Caco-2 (cell line): Measurements from ENCODE around the gene ZNF736. TPM values are rescaled to one million over a fixed set of nuclear protein-coding genes. Genes with fewer than 3 reads are reported as not detected.
"Not testable (repeated sequence)": the region's sequence is repeated elsewhere in the genome, so short reads cannot be mapped to it uniquely, and the experiment has no call there.

ENCODE experiments used
- BruUV-seq: library from RNA; stranded (reverse); fragments of 400-500 nt; replicated peaks from 2 replicates; lab custom pipeline; 2021; lab: Mats Ljungman, UMichigan
- CTCF ChIA-PET: fragments of 300-600 bp; sonication (Branson Sonifier 250); formaldehyde crosslinking; loops from one replicate; lab custom pipeline; 2022; ENCODE audit warnings: antibody characterized with exemption; lab: Charles Lee
- POLR2A ChIA-PET: fragments of 300-600 bp; sonication (Branson Sonifier 250); formaldehyde crosslinking; loops from one replicate; lab custom pipeline; 2022; ENCODE audit warnings: antibody characterized with exemption; lab: Charles Lee
- DNase-seq, 2 experiments: peaks; one replicate each; pipeline versions ENCODE4 v3.0.0 to v3.0.0-alpha.2; 2020 to 2022
- H3K27me3 ChIP-seq: replicated peaks from 2 replicates; pipeline ENCODE4 v1.6.0; 2011; ENCODE audit warnings: low read length; ENCODE audit not compliant: control insufficient read depth, insufficient read depth
- H3K36me3 ChIP-seq: 2 replicates; pipeline ENCODE4 v1.5.1; 2011; ENCODE audit warnings: low read length; ENCODE audit not compliant: control insufficient read depth, insufficient read depth
- H3K4me1 ChIP-seq: fragments of 250-450 bp; sonication (Bioruptor Pico); 2 replicates; pipeline ENCODE4 v1.5.1; 2020; ENCODE audit warnings: mild to moderate bottlenecking
- H3K4me3 ChIP-seq: 2 replicates; pipeline ENCODE4 v1.5.1; 2011; ENCODE audit warnings: low read depth, mild to moderate bottlenecking, control low read depth, low read length
- H3K9me3 ChIP-seq: fragments of 250-450 bp; sonication (Bioruptor Pico); 2 replicates; pipeline ENCODE4 v1.5.1; 2020; ENCODE audit warnings: mild to moderate bottlenecking, moderate library complexity
- H3K27ac Mint-ChIP-seq: one replicate; pipeline ENCODE4 v1.8.0; 2022; ENCODE audit warnings: mixed read lengths; ENCODE audit not compliant: unreplicated experiment
- H3K27me3 Mint-ChIP-seq: one replicate; pipeline ENCODE4 v1.8.0; 2022; ENCODE audit warnings: mixed read lengths; ENCODE audit not compliant: insufficient read depth, unreplicated experiment
- H3K36me3 Mint-ChIP-seq: one replicate; pipeline ENCODE4 v1.8.0; 2022; ENCODE audit warnings: mild to moderate bottlenecking, mixed read lengths; ENCODE audit not compliant: insufficient read depth, unreplicated experiment
- H3K4me1 Mint-ChIP-seq: one replicate; pipeline ENCODE4 v1.8.0; 2022; ENCODE audit warnings: low read depth, mixed read lengths; ENCODE audit not compliant: unreplicated experiment
- H3K4me3 Mint-ChIP-seq: one replicate; pipeline ENCODE4 v1.8.0; 2022; ENCODE audit warnings: mild to moderate bottlenecking, moderate library complexity, mixed read lengths; ENCODE audit not compliant: unreplicated experiment
- H3K9me3 Mint-ChIP-seq: one replicate; pipeline ENCODE4 v1.8.0; 2022; ENCODE audit warnings: mixed read lengths; ENCODE audit not compliant: unreplicated experiment
- intact Hi-C: fragments of 100-400 bp; cut with micrococcal nuclease; formaldehyde crosslinking; loops from one replicate; pipeline ENCODE4 v1.10.0; 2022; ENCODE audit not compliant: unreplicated experiment
- total RNA-seq: library from RNA; stranded (reverse); gene quantifications from 2 replicates; pipeline ENCODE4 v1.2.3, GENCODE V29; 2022
- TF ChIP-seq, protein P1 (sequence below), 2 experiments: fragments of 200-600 bp in 1 of 2; IDR thresholded peaks; 1 replicate in 1 of 2; 2 replicates in 1 of 2; pipeline versions ENCODE4 v1.5.1 to v1.8.0; 2011 to 2022; ENCODE audit warnings: antibody characterized with exemption in 1 of 2, control low read depth in 1 of 2, inconsistent platforms in 1 of 2, low read depth in 1 of 2, low read length in 1 of 2, mild to moderate bottlenecking in 1 of 2, moderate library complexity in 1 of 2; ENCODE audit not compliant: insufficient read depth in 1 of 2, severe bottlenecking in 1 of 2, unreplicated experiment in 1 of 2

The ZNF736 gene
- total RNA-seq, 1 experiment from 2014 or later: 8.8 TPM

DNA sequence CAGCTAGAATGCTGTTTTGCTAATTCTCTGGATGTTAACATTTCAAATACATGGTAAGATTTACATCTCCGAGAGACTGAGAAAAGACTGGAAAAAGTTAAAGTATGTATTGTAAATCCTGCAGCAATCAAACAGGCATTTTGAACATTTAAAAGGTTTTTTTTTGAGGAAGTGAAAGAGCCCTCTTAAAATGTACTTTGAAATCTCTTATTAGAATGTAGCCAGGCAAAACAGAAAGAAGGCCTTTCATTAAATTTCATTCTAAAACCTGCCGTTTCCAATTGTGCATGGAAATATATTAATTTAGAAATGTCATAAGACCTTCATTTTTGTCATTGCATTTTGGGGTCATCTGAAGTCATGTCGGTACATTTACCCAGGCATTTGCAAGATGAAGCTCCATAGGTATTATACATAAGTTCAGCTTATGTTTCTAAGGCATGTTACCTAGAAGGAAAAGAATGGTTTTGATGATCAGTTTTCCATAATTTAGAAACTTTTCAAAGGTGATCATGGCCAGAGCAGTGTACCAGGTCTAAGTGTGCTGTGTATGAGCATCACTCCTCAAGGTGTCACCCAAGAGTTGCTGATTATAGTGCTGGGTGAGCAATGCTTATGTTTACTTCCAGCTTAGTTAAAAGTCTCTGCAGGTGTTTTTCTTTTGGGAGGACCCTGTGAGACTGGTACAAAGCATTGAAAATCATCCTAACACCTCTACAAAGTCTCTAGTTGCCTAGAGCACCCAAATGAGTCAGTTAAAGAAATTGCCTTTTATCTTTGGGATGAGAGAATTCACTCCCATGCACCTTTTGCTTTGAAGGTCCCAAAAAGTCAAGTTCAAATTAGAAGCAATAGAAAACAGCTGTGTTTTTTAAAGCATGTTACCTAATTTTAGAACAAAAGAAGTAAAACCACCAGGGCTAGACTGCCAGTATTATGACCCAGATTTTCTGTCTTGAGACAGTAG, 7.1 kb downstream of the ZNF736 start:
- POLR2A ChIA-PET: no interaction called here

DNA sequence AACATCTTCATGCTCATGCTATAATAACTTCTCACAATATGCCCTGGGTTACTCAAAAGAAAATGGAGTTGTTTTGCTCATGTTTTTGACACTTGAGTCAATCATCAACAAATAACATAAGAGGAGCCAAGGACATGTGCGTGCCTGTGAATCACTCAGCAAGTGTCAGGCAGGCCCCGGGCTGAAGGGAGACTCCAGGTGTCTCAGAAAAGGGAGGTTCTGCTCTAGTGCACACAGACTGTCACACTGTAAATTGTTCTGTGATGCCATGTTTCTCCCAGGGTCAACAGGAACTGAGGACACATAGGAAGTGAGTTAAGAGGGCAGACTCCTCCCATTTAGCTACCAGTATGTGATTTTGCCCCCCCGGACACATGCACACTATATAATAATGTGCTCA, 10.4 kb downstream of the ZNF736 start:
- intact Hi-C loops, CTCF ChIA-PET, H3K4me3 Mint-ChIP-seq, BruUV-seq, H3K4me1 ChIP-seq, DNase-seq, H3K36me3 ChIP-seq, H3K36me3 Mint-ChIP-seq, H3K9me3 ChIP-seq, H3K27me3 Mint-ChIP-seq, H3K4me3 ChIP-seq, H3K4me1 Mint-ChIP-seq, POLR2A ChIA-PET, H3K27ac Mint-ChIP-seq, H3K27me3 ChIP-seq: not testable (repeated sequence)
- peaks cover 44% of the 10 kb centered on the region for H3K9me3 Mint-ChIP-seq

More for the DNA sequence above, 7.1 kb downstream of the ZNF736 start:
- no peak overlapping the region for H3K4me3 ChIP-seq
- CTCF ChIA-PET: no interaction called here
- intact Hi-C loops: no loop called here
- H3K4me1 Mint-ChIP-seq: no peaks in the 10 kb centered on the region
- no peaks in the 10 kb centered on the region for H3K27me3 Mint-ChIP-seq
- no peak overlapping the region for H3K4me3 Mint-ChIP-seq
- BruUV-seq: no TSS peak
- TF ChIP-seq, protein P1, sequence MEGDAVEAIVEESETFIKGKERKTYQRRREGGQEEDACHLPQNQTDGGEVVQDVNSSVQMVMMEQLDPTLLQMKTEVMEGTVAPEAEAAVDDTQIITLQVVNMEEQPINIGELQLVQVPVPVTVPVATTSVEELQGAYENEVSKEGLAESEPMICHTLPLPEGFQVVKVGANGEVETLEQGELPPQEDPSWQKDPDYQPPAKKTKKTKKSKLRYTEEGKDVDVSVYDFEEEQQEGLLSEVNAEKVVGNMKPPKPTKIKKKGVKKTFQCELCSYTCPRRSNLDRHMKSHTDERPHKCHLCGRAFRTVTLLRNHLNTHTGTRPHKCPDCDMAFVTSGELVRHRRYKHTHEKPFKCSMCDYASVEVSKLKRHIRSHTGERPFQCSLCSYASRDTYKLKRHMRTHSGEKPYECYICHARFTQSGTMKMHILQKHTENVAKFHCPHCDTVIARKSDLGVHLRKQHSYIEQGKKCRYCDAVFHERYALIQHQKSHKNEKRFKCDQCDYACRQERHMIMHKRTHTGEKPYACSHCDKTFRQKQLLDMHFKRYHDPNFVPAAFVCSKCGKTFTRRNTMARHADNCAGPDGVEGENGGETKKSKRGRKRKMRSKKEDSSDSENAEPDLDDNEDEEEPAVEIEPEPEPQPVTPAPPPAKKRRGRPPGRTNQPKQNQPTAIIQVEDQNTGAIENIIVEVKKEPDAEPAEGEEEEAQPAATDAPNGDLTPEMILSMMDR (IDR thresholded peaks at IDR 0.05; ENCODE audit: insufficient read depth in 1 of 2, low read depth in 1 of 2, low read length in 1 of 2, severe bottlenecking in 1 of 2, unreplicated experiment in 1 of 2): no peak
- peaks cover 15% of the 10 kb centered on the region for H3K9me3 ChIP-seq
- no peaks in the 10 kb centered on the region for H3K36me3 ChIP-seq
- H3K4me1 ChIP-seq: no peaks in the 10 kb centered on the region
- no peaks in the 10 kb centered on the region for H3K36me3 Mint-ChIP-seq
- H3K27me3 ChIP-seq: no peaks in the 10 kb centered on the region
- H3K27ac Mint-ChIP-seq: no peak overlapping the region
- H3K9me3 Mint-ChIP-seq: peaks cover 19% of the 10 kb centered on the region
- no peak for DNase-seq

GRCh38 chr7:64348713-64349210, 35.0 kb downstream of the ZNF736 start:
- H3K4me1 Mint-ChIP-seq, CTCF ChIA-PET, H3K4me3 Mint-ChIP-seq, H3K4me3 ChIP-seq, H3K27me3 ChIP-seq, H3K4me1 ChIP-seq, DNase-seq, H3K27ac Mint-ChIP-seq, H3K27me3 Mint-ChIP-seq, BruUV-seq, intact Hi-C loops, H3K36me3 ChIP-seq, H3K36me3 Mint-ChIP-seq, POLR2A ChIA-PET: not testable (repeated sequence)
- peaks cover 24% of the 10 kb centered on the region for H3K9me3 ChIP-seq
- peaks cover 55% of the 10 kb centered on the region for H3K9me3 Mint-ChIP-seq

DNA sequence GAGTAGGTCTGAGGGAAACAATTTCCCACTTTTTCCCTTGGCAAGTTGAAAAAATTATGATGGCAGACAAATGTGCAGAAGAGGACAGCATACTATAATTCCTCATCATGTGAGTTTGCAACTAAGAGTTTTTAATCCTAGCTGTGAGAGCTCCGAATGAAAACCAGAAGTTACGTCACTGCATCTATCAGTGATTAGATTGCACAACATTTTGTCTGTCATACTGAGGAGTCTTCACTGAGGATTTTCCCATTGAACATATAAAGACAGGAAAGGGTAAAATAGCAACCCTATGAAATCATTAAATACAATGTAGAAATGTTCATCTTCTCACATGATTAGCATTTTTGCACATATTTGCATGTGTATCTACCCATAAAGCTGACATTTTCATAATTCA, 45.8 kb downstream of the ZNF736 start:
- Histone ChIP-seq H3K9me3 (peaks cover 3% of the 10 kb centered on the region), H3K36me3 (no peaks in the 10 kb centered on the region), H3K4me3 (no peak overlapping the region), H3K4me1 (no peaks in the 10 kb centered on the region), H3K27me3 (no peaks in the 10 kb centered on the region)
- Mint-ChIP-seq H3K4me1 (no peaks in the 10 kb centered on the region), H3K27ac (no peak overlapping the region), H3K36me3 (peaks cover 5% of the 10 kb centered on the region), H3K4me3 (no peak overlapping the region), H3K27me3 (no peaks in the 10 kb centered on the region), H3K9me3 (peaks cover 37% of the 10 kb centered on the region)
- intact Hi-C loops: no loop called here
- DNase-seq: no peak
- BruUV-seq: no TSS peak
- POLR2A ChIA-PET: no interaction called here
- TF ChIP-seq, protein P1 (IDR thresholded peaks at IDR 0.05; ENCODE audit: insufficient read depth in 1 of 2, low read depth in 1 of 2, low read length in 1 of 2, severe bottlenecking in 1 of 2, unreplicated experiment in 1 of 2): no peak
- CTCF ChIA-PET: no interaction called here
